Subcutaneous adipose tissue (tissue), 4 donors: ENCODE measurements around the gene KISS1. TPM values are rescaled to one million over a fixed set of nuclear protein-coding genes. Genes with fewer than 3 reads are reported as not detected.

Source experiments
- CTCF ChIP-seq: fragments of 450-650 bp; IDR thresholded peaks from one replicate; pipeline ENCODE4 v1.5.1; 2016; ENCODE audit warnings: low read depth, mild to moderate bottlenecking, control low read depth, antibody characterized with exemption, moderate library complexity
- total RNA-seq, 4 donors: library from RNA; depleted of rRNA; stranded (reverse); fragments of >200 nt; gene quantifications; one replicate each; pipeline ENCODE4 v1.1.0, GENCODE V29; 2016

KISS1 gene
- total RNA-seq, 4 donors from 2014 or later, result not detected

- no peak for TF ChIP-seq CTCF
Measured at GRCh38 chr1:204146309-204146708, 50.0 kb downstream of the KISS1 start.

- TF ChIP-seq CTCF, result no peak
Measured at GRCh38 chr1:204145033-204145504, 51.2 kb downstream of the KISS1 start.

GRCh38 chr1:204143276-204144041 lies 52.8 kb downstream of the KISS1 start:
- TF ChIP-seq CTCF, result no peak

GRCh38 chr1:204142032-204142974 lies 54.0 kb downstream of the KISS1 start:
- TF ChIP-seq CTCF, result no peak

- TF ChIP-seq CTCF, result no peak
Measured at GRCh38 chr1:204141131-204141530, 55.2 kb downstream of the KISS1 start.

Other genes starting within 250 kb of the KISS1 start
- gene SOX13, start 123.4 kb downstream of the KISS1 start, total RNA-seq, result 10 to 100 TPM; 12.7 to 79.7 (median 25.3) TPM
- gene ETNK2, start 44.4 kb downstream of the KISS1 start, total RNA-seq, result 10 to 100 TPM; 12.4 to 77.8 (median 32.6) TPM
- not detected for gene REN, start 30.2 kb downstream of the KISS1 start, total RNA-seq
- not detected for gene GOLT1A, start 17.5 kb upstream of the KISS1 start, total RNA-seq
- gene PLEKHA6, start 163.4 kb upstream of the KISS1 start, total RNA-seq, result 1 to 10 TPM; 1.5 to 2.0 (median 1.6) TPM
- gene PPP1R15B, start 215.3 kb upstream of the KISS1 start, total RNA-seq, result 10 to 100 TPM; 41.4 to 94.9 (median 53.2) TPM